Measurements from ENCODE around the gene ITSN1. TPM values are rescaled to one million over a fixed set of nuclear protein-coding genes. Genes with fewer than 3 reads are reported as not detected.

Gene ITSN1
- total RNA-seq, 1 donor from 2014 or later = 77.5 TPM

DNA sequence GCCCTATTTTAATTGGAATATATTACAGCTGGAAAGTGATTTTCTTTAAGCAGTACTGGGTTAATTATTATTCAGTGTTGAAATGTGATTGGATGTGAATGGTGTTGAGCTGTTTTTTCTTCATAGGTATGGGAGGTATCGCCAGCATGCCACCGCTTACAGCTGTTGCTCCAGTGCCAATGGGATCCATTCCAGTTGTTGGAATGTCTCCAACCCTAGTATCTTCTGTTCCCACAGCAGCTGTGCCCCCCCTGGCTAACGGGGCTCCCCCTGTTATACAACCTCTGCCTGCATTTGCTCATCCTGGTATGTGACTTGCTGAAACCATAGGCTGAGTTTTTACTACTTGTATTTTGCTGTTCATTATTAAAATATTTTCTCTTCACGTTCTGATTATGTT is 107.7 kb downstream of the ITSN1 start:
- Mint-ChIP-seq H3K4me1 (peaks cover 4% of the 10 kb centered on the region), H3K27me3 (ENCODE audit: low read depth) (no peaks in the 10 kb centered on the region), H3K36me3 (peaks cover 43% of the 10 kb centered on the region), H3K9me3 (peaks cover 26% of the 10 kb centered on the region), H3K27ac (peak overlapping the region; percentile 11), H3K4me3 (no peak overlapping the region)
- no peak for DNase-seq (ENCODE audit: low spot score in 2 of 2, unreplicated experiment in 2 of 2)
- TF ChIP-seq, protein P1, sequence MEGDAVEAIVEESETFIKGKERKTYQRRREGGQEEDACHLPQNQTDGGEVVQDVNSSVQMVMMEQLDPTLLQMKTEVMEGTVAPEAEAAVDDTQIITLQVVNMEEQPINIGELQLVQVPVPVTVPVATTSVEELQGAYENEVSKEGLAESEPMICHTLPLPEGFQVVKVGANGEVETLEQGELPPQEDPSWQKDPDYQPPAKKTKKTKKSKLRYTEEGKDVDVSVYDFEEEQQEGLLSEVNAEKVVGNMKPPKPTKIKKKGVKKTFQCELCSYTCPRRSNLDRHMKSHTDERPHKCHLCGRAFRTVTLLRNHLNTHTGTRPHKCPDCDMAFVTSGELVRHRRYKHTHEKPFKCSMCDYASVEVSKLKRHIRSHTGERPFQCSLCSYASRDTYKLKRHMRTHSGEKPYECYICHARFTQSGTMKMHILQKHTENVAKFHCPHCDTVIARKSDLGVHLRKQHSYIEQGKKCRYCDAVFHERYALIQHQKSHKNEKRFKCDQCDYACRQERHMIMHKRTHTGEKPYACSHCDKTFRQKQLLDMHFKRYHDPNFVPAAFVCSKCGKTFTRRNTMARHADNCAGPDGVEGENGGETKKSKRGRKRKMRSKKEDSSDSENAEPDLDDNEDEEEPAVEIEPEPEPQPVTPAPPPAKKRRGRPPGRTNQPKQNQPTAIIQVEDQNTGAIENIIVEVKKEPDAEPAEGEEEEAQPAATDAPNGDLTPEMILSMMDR (IDR thresholded peaks at IDR 0.05; ENCODE audit: unreplicated experiment) = no peak

DNA sequence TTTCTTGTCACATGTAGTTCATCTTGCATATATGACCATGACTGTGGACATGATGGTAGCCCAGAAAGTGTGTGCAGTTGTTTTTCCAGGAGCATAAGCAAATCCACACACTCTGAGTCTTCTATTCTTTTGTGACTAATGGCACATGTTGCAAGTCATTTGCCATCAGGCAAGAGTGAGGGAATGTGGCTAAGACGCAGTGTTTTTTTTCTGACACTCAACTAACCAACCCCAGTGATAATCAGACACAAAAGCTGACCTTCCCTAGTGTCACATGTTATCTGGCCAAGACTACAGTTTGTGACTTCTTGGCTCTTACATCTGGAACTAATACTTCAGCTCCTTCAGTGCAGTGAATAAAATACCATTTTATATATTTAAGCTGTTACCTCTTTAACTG is 108.8 kb downstream of the ITSN1 start:
- H3K4me1 Mint-ChIP-seq = peaks cover 4% of the 10 kb centered on the region
- no peak overlapping the region for H3K4me3 Mint-ChIP-seq
- no peak for DNase-seq (ENCODE audit: low spot score in 2 of 2, unreplicated experiment in 2 of 2)
- TF ChIP-seq, protein P1 (IDR thresholded peaks at IDR 0.05; ENCODE audit: unreplicated experiment) = no peak
- H3K9me3 Mint-ChIP-seq = peaks cover 15% of the 10 kb centered on the region
- peak overlapping the region; percentile 59 for H3K27ac Mint-ChIP-seq
- H3K36me3 Mint-ChIP-seq = peaks cover 35% of the 10 kb centered on the region
- no peaks in the 10 kb centered on the region for H3K27me3 Mint-ChIP-seq (ENCODE audit: low read depth)

DNA sequence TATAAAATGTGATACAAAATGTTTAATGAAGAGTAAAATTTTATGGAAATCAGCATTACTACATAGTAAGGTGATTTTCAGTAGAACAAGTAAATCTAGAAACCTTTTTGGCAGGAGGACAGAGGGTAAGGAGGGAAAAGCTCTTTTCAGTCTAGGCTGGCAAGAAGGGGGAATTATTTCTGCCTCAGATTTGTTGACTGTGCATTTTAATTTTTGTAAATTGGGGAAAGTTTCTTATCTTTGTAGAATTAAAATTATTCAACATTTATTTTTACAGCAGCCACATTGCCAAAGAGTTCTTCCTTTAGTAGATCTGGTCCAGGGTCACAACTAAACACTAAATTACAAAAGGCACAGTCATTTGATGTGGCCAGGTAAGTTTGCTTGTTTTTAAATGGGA is 109.2 kb downstream of the ITSN1 start:
- peaks cover 31% of the 10 kb centered on the region for H3K36me3 Mint-ChIP-seq
- no peak overlapping the region for H3K4me3 Mint-ChIP-seq
- TF ChIP-seq, protein P1 (IDR thresholded peaks at IDR 0.05; ENCODE audit: unreplicated experiment) = no peak
- H3K9me3 Mint-ChIP-seq = peaks cover 10% of the 10 kb centered on the region
- DNase-seq (ENCODE audit: low spot score in 2 of 2, unreplicated experiment in 2 of 2) = no peak
- no peaks in the 10 kb centered on the region for H3K27me3 Mint-ChIP-seq (ENCODE audit: low read depth)
- peak overlapping the region; percentile 30 for H3K27ac Mint-ChIP-seq
- peaks cover 4% of the 10 kb centered on the region for H3K4me1 Mint-ChIP-seq

DNA sequence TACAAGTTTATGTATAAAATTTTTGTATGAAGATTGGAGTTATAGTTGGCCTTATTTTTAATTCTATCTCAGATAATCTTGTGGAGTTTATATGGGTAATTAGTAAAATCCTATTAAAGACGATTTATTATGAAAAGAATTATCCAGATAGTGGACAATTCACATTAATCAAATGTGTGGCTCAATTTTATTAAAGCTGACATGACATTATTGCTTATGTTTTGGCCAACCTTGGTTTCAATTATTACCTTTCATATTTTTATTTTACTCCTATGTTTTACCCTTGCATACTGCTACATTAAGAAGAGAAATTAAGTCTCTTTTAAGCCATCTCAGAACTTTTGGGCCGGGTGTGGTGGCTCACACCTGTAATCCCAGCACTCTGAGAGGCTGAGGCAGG is 110.0 kb downstream of the ITSN1 start:
- H3K9me3 Mint-ChIP-seq = peaks cover 6% of the 10 kb centered on the region
- no peak for DNase-seq (ENCODE audit: low spot score in 2 of 2, unreplicated experiment in 2 of 2)
- TF ChIP-seq, protein P1 (IDR thresholded peaks at IDR 0.05; ENCODE audit: unreplicated experiment) = no peak
- H3K4me1 Mint-ChIP-seq = peaks cover 4% of the 10 kb centered on the region
- H3K4me3 Mint-ChIP-seq = no peak overlapping the region
- no peak overlapping the region for H3K27ac Mint-ChIP-seq
- peaks cover 23% of the 10 kb centered on the region for H3K36me3 Mint-ChIP-seq
- H3K27me3 Mint-ChIP-seq (ENCODE audit: low read depth) = no peaks in the 10 kb centered on the region

DNA sequence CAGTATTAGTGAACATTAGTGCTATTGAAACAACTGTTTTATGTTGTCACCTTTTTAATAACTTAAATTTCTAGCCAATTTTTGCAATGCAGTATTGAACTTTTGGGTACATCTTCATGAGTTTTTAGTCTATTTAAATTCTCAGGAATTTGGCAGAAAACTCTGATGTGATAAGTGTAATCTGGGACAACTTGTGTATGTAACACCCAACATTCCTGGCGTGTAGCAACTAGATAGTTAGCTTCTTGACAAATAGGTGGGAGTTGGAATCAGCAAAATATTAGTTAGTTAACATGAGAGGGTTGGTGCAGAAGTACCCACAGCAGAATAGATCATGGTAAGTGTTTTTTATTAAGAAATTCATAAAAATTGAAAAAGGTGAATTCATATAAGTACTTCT is 111.6 kb downstream of the ITSN1 start:
- H3K27ac Mint-ChIP-seq = no peak overlapping the region
- H3K36me3 Mint-ChIP-seq = peaks cover 16% of the 10 kb centered on the region
- TF ChIP-seq, protein P1 (IDR thresholded peaks at IDR 0.05; ENCODE audit: unreplicated experiment) = no peak
- peaks cover 4% of the 10 kb centered on the region for H3K4me1 Mint-ChIP-seq
- H3K4me3 Mint-ChIP-seq = no peak overlapping the region
- DNase-seq (ENCODE audit: low spot score in 2 of 2, unreplicated experiment in 2 of 2) = no peak
- no peaks in the 10 kb centered on the region for H3K9me3 Mint-ChIP-seq
- no peaks in the 10 kb centered on the region for H3K27me3 Mint-ChIP-seq (ENCODE audit: low read depth)

DNA sequence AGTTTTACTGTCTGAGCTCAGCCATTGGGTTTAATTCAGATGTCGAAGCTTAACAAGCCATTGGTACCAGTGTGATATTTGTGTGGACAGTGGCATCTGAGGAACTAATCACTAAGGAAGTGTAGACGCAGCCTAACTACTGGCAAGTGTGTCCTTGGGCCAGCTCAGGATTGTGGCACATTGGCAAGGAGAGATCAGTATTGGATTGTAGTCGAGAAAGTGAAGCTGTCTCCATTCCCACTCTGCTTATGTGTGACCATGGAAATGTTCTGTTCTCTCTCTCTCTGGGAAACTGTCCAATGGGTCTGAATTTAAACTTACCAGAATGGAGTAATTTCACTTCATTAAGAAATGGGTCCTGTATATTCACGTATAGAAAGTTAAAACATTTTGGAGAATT is 112.2 kb downstream of the ITSN1 start:
- TF ChIP-seq, protein P1 (IDR thresholded peaks at IDR 0.05; ENCODE audit: unreplicated experiment) = no peak
- Mint-ChIP-seq H3K9me3 (no peaks in the 10 kb centered on the region), H3K27me3 (ENCODE audit: low read depth) (no peaks in the 10 kb centered on the region), H3K36me3 (peaks cover 16% of the 10 kb centered on the region), H3K4me3 (no peak overlapping the region), H3K4me1 (peaks cover 4% of the 10 kb centered on the region), H3K27ac (no peak overlapping the region)
- DNase-seq (ENCODE audit: low spot score in 2 of 2, unreplicated experiment in 2 of 2) = no peak
